Amniotic stem cell (primary cell): Measurements from ENCODE around the gene GABBR2.

Experiments used
- DNase-seq: peaks from one replicate; lab custom pipeline; 2025; lab: John Stamatoyannopoulos, UW

The GABBR2 gene

GRCh38 chr9:98255578-98256296 is 453.0 kb downstream of the GABBR2 start, which contains the start of gene TBC1D2:
TSS of gene TBC1D2 (minus strand) at chr9:98255649. CDS start at chr9:98255541, 108 bp downstream.
- peak; percentile 62 for DNase-seq

DNA sequence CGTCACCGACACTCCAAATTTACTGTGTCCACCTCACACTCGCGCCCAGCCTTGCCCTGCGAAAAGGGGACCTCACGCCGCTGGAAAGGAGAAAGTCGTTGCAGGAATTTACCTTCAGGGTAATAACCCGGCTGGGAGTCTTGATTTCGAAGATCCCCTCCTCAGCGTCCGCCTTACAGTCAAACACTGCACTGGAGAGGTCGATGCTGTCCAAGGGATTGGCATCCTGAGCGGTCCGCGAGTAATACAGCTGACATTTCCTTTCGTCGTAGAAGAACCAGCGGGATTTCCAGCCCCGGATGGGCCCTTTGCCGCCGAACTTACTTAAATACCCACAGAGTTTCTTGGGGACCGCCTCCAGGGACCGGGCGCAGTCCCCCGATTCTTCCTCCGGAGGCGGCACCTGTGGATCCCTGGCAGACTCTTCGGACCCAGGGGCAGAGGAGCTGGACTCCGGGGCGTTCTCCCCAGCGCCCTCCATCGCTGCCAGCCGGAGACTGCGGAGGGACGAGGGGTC is 453.6 kb downstream of the GABBR2 start:
- DNase-seq: peak; percentile 10

GRCh38 chr9:98254228-98255060 is 454.3 kb downstream of the GABBR2 start:
- DNase-seq: no peak

GRCh38 chr9:98253565-98253964 is 455.2 kb downstream of the GABBR2 start:
- DNase-seq: no peak

DNA sequence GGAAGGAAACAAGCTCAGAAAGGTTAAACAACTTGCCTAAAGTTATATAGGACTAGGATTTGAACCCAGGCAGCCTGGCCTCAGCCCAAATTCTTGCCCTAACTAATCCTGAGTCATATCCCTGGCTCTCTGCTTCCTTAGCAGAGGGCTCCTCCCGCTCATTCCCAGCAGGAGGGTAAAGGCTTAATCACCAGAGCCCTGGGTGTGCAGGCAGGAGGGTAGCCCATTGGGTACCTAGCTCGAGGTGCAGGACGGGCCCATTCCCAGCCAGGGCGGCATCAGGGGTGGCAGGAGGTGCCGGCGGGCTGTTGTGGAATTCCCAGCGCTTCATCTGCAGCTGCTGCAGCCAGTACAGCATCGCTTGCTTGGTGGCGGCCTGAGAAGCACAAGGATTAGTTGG is 457.2 kb downstream of the GABBR2 start:
- DNase-seq: no peak

DNA sequence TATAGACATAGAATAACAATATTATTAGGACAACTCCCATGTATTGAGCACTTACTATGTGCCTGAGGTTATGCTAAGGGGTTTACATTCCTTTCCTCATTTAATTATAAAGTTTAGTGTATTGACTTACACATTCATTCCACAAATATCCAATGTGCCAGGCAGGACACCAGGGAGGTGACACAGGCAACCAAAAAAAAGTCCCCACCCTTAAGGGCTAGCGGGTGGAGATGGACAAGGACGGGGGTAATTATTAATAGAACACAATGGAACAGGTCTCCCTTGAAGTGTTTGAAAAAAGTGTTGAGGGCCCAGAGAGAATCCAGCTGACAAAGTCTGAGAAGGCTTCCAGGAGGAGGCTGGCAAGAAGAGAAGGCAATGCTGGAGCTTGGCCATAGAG is 459.0 kb downstream of the GABBR2 start:
- no peak for DNase-seq

- DNase-seq: no peak
Measured at GRCh38 chr9:98248737-98249474, 459.8 kb downstream of the GABBR2 start.

GRCh38 chr9:98247831-98248657 is 460.7 kb downstream of the GABBR2 start:
- no peak for DNase-seq

DNA sequence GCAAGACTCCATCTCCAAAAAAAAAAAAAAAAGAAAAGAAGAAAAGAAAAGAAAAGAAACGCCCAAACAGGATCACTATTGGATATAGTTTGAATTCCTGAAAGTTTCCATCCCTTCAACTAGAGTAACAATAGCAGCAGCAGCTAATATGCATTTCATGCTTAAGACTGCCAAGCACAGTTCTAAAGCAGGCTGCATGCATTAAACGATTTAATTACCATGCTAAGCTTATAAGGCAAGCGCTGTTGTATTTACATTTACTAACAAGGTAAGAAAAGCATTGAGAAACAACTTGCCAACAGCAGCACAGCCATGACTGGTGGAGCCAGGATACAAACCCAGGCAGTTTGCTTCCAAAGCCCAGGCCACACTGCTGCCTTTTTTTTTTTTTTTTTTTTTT is 466.3 kb downstream of the GABBR2 start:
- no peak for DNase-seq

- DNase-seq: no peak
Measured at GRCh38 chr9:98241357-98242300, 467.1 kb downstream of the GABBR2 start.

DNA sequence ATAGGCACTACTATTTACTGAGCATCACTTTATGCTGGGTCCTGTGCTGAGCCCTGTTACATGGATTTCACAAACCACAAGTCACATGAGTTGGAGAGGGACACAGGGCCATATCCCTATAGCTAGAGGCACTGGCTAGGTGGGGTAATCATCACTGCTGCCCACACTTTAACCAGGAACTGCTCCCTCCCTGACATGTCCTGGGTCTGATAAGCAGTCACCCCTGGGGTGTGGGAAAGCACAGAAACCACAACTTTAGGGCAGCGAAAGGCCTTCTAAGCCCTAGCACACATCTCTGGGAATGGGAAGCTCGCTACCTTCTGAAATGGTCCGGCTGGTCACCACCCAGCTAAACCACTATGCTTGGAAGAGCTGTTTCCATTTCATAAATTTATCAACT is 468.3 kb downstream of the GABBR2 start:
- DNase-seq: no peak
